ENCODE measurements around the gene SERPINE1.
A peak's percentile ranks its signal among the peaks of the same experiment; 100 is the strongest.

The SERPINE1 gene

GRCh38 chr7:101138213-101138870 is 11.4 kb downstream of the SERPINE1 start (continued):
- TF ChIP-seq, protein P1, sequence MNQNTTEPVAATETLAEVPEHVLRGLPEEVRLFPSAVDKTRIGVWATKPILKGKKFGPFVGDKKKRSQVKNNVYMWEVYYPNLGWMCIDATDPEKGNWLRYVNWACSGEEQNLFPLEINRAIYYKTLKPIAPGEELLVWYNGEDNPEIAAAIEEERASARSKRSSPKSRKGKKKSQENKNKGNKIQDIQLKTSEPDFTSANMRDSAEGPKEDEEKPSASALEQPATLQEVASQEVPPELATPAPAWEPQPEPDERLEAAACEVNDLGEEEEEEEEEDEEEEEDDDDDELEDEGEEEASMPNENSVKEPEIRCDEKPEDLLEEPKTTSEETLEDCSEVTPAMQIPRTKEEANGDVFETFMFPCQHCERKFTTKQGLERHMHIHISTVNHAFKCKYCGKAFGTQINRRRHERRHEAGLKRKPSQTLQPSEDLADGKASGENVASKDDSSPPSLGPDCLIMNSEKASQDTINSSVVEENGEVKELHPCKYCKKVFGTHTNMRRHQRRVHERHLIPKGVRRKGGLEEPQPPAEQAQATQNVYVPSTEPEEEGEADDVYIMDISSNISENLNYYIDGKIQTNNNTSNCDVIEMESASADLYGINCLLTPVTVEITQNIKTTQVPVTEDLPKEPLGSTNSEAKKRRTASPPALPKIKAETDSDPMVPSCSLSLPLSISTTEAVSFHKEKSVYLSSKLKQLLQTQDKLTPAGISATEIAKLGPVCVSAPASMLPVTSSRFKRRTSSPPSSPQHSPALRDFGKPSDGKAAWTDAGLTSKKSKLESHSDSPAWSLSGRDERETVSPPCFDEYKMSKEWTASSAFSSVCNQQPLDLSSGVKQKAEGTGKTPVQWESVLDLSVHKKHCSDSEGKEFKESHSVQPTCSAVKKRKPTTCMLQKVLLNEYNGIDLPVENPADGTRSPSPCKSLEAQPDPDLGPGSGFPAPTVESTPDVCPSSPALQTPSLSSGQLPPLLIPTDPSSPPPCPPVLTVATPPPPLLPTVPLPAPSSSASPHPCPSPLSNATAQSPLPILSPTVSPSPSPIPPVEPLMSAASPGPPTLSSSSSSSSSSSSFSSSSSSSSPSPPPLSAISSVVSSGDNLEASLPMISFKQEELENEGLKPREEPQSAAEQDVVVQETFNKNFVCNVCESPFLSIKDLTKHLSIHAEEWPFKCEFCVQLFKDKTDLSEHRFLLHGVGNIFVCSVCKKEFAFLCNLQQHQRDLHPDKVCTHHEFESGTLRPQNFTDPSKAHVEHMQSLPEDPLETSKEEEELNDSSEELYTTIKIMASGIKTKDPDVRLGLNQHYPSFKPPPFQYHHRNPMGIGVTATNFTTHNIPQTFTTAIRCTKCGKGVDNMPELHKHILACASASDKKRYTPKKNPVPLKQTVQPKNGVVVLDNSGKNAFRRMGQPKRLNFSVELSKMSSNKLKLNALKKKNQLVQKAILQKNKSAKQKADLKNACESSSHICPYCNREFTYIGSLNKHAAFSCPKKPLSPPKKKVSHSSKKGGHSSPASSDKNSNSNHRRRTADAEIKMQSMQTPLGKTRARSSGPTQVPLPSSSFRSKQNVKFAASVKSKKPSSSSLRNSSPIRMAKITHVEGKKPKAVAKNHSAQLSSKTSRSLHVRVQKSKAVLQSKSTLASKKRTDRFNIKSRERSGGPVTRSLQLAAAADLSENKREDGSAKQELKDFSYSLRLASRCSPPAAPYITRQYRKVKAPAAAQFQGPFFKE (tag by site-specific recombination; IDR thresholded peaks at IDR 0.05; ENCODE audit: borderline replicate concordance) = no peak
- TF ChIP-seq ZNF837 (tag by site-specific recombination; IDR thresholded peaks at IDR 0.05) (no peak), KLF7 (tag by site-specific recombination; IDR thresholded peaks at IDR 0.05; ENCODE audit: borderline replicate concordance) (no peak), SP2 (tag by site-specific recombination; IDR thresholded peaks at IDR 0.05) (peak; percentile 58), ZNF610 (tag by site-specific recombination; IDR thresholded peaks at IDR 0.05; ENCODE audit: borderline replicate concordance) (no peak), ZNF311 (tag by site-specific recombination; IDR thresholded peaks at IDR 0.05; ENCODE audit: borderline replicate concordance) (no peak), TCF7L2 (IDR thresholded peaks at IDR 0.05; ENCODE audit: borderline replicate concordance, low read depth, low read length) (no peak), ZSCAN5A (tag by site-specific recombination; IDR thresholded peaks at IDR 0.05) (0 out of 2 replicates have a peak, but pooled peaks have one; percentile 37), ZNF133 (tag by site-specific recombination; IDR thresholded peaks at IDR 0.05) (no peak), ZNF624 (tag by site-specific recombination; IDR thresholded peaks at IDR 0.05) (no peak), ZNF114 (tag by site-specific recombination; IDR thresholded peaks at IDR 0.05) (no peak), ZSCAN23 (tag by site-specific recombination; IDR thresholded peaks at IDR 0.05) (peak; percentile 92), TRIM28 (IDR thresholded peaks at IDR 0.05; ENCODE audit: borderline replicate concordance, low read length) (no peak), ZNF132 (tag by site-specific recombination; IDR thresholded peaks at IDR 0.05; ENCODE audit: borderline replicate concordance) (no peak), KLF10 (tag by site-specific recombination; IDR thresholded peaks at IDR 0.05) (peak; percentile 95), GLIS2 (tag by site-specific recombination; IDR thresholded peaks at IDR 0.05) (peak; percentile 45; the same call in 1 of the 2 replicates), ZNF354C (tag by site-specific recombination; IDR thresholded peaks at IDR 0.05; ENCODE audit: borderline replicate concordance, low read depth) (no peak), ZBTB20 (tag by site-specific recombination; IDR thresholded peaks at IDR 0.05) (no peak), ZNF629 (tag by site-specific recombination; IDR thresholded peaks at IDR 0.05) (peak; percentile 97), ZNF248 (tag by site-specific recombination; IDR thresholded peaks at IDR 0.05) (no peak), ZNF324 (tag by site-specific recombination; IDR thresholded peaks at IDR 0.05) (peak; percentile 98), ZNF776 (tag by site-specific recombination; IDR thresholded peaks at IDR 0.05; ENCODE audit: borderline replicate concordance) (no peak)
- TF ChIP-seq, protein P2, sequence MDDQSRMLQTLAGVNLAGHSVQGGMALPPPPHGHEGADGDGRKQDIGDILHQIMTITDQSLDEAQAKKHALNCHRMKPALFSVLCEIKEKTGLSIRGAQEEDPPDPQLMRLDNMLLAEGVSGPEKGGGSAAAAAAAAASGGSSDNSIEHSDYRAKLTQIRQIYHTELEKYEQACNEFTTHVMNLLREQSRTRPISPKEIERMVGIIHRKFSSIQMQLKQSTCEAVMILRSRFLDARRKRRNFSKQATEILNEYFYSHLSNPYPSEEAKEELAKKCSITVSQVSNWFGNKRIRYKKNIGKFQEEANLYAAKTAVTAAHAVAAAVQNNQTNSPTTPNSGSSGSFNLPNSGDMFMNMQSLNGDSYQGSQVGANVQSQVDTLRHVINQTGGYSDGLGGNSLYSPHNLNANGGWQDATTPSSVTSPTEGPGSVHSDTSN (CRISPR knock-in tag; IDR thresholded peaks at IDR 0.05) = no peak
- TF ChIP-seq, protein P3, sequence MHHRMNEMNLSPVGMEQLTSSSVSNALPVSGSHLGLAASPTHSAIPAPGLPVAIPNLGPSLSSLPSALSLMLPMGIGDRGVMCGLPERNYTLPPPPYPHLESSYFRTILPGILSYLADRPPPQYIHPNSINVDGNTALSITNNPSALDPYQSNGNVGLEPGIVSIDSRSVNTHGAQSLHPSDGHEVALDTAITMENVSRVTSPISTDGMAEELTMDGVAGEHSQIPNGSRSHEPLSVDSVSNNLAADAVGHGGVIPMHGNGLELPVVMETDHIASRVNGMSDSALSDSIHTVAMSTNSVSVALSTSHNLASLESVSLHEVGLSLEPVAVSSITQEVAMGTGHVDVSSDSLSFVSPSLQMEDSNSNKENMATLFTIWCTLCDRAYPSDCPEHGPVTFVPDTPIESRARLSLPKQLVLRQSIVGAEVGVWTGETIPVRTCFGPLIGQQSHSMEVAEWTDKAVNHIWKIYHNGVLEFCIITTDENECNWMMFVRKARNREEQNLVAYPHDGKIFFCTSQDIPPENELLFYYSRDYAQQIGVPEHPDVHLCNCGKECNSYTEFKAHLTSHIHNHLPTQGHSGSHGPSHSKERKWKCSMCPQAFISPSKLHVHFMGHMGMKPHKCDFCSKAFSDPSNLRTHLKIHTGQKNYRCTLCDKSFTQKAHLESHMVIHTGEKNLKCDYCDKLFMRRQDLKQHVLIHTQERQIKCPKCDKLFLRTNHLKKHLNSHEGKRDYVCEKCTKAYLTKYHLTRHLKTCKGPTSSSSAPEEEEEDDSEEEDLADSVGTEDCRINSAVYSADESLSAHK (tag by site-specific recombination; IDR thresholded peaks at IDR 0.05) = peak; percentile 65
- TF ChIP-seq, protein P4, sequence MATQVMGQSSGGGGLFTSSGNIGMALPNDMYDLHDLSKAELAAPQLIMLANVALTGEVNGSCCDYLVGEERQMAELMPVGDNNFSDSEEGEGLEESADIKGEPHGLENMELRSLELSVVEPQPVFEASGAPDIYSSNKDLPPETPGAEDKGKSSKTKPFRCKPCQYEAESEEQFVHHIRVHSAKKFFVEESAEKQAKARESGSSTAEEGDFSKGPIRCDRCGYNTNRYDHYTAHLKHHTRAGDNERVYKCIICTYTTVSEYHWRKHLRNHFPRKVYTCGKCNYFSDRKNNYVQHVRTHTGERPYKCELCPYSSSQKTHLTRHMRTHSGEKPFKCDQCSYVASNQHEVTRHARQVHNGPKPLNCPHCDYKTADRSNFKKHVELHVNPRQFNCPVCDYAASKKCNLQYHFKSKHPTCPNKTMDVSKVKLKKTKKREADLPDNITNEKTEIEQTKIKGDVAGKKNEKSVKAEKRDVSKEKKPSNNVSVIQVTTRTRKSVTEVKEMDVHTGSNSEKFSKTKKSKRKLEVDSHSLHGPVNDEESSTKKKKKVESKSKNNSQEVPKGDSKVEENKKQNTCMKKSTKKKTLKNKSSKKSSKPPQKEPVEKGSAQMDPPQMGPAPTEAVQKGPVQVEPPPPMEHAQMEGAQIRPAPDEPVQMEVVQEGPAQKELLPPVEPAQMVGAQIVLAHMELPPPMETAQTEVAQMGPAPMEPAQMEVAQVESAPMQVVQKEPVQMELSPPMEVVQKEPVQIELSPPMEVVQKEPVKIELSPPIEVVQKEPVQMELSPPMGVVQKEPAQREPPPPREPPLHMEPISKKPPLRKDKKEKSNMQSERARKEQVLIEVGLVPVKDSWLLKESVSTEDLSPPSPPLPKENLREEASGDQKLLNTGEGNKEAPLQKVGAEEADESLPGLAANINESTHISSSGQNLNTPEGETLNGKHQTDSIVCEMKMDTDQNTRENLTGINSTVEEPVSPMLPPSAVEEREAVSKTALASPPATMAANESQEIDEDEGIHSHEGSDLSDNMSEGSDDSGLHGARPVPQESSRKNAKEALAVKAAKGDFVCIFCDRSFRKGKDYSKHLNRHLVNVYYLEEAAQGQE (tag by site-specific recombination; IDR thresholded peaks at IDR 0.05) = peak; percentile 44; the same call in 1 of the 2 replicates

Measured in HEK293 (cell line).